Ascending aorta (tissue), 2 donors: ENCODE data around the gene CISTR. TPM values are rescaled to one million over a fixed set of nuclear protein-coding genes. Genes with fewer than 3 reads are reported as not detected.

ENCODE experiments used
- DNase-seq, 2 donors: peaks; one replicate each; pipeline ENCODE4 v3.0.0-alpha.2; 2019; ENCODE audit warnings: low spot score in 2 of 2
- H3K27ac ChIP-seq, 2 donors: fragments of 200-600 bp; sonication (generic); one replicate each; pipeline ENCODE4 v1.5.1; 2016 to 2017; ENCODE audit warnings: mild to moderate bottlenecking in 1 of 2
- H3K27me3 ChIP-seq: fragments of 200-600 bp; sonication (generic); one replicate; pipeline ENCODE4 v1.5.1; 2017
- H3K36me3 ChIP-seq, 2 donors: fragments of 200-600 bp; sonication (generic); one replicate each; pipeline ENCODE4 v1.5.1; 2016
- H3K4me1 ChIP-seq, 2 donors: fragments of 200-600 bp; sonication (generic); one replicate each; pipeline ENCODE4 v1.5.1; 2016 to 2017; ENCODE audit warnings: mild to moderate bottlenecking in 1 of 2
- H3K4me3 ChIP-seq, 2 donors: fragments of 200-600 bp; sonication (generic); one replicate each; pipeline ENCODE4 v1.5.1; 2016 to 2017; ENCODE audit warnings: mild to moderate bottlenecking in 1 of 2
- H3K9me3 ChIP-seq, 2 donors: fragments of 200-600 bp; sonication (generic); one replicate each; pipeline ENCODE4 v1.5.1; 2016
- intact Hi-C: fragments of 100-400 bp; cut with DNase I; formaldehyde crosslinking; loops from one replicate; pipeline ENCODE4 v1.15.1; 2023
- total RNA-seq: library from RNA; depleted of rRNA; stranded (reverse); fragments of >200 nt; gene quantifications from one replicate; pipeline ENCODE4 v1.1.0, GENCODE V29; 2016
- TF ChIP-seq, protein P1 (sequence below), 3 experiments: fragments of 200-600 bp in 2 of 3; fragments of 450-650 bp in 1 of 3; sonication (generic) in 2 of 3; IDR thresholded peaks; one replicate each; pipeline ENCODE4 v1.5.1; 2016 to 2019; ENCODE audit warnings: antibody characterized with exemption in 3 of 3, mild to moderate bottlenecking in 1 of 3, moderate library complexity in 1 of 3

The CISTR gene
- total RNA-seq, 1 donor from 2014 or later = not detected

DNA sequence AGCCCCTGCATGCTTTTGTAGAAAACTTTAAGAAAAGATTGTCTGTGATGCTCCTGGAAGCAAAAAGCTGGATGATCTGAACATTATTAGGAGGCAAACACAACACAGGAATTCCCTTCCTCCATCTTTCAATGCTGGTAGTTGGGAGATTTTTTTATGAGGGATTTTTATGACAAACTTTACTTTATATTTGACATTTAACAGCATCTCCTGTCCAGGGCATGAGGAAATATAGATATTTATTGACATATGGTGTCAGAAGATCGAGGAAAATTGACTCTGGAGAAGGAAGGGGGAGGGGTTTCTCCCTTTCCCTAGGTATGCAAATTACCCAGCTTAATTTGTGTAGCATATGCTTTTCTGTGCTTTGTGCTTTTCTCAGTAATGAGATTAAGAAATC lies 37.8 kb upstream of the CISTR start:
- Histone ChIP-seq H3K4me3 (no peak overlapping the region), H3K4me1 (no peaks in the 10 kb centered on the region), H3K27me3 (no peaks in the 10 kb centered on the region), H3K27ac (no peak overlapping the region), H3K9me3 (no peaks in the 10 kb centered on the region), H3K36me3 (no peaks in the 10 kb centered on the region)
- intact Hi-C loops = no loop called here
- DNase-seq = no peak
- TF ChIP-seq, protein P1, sequence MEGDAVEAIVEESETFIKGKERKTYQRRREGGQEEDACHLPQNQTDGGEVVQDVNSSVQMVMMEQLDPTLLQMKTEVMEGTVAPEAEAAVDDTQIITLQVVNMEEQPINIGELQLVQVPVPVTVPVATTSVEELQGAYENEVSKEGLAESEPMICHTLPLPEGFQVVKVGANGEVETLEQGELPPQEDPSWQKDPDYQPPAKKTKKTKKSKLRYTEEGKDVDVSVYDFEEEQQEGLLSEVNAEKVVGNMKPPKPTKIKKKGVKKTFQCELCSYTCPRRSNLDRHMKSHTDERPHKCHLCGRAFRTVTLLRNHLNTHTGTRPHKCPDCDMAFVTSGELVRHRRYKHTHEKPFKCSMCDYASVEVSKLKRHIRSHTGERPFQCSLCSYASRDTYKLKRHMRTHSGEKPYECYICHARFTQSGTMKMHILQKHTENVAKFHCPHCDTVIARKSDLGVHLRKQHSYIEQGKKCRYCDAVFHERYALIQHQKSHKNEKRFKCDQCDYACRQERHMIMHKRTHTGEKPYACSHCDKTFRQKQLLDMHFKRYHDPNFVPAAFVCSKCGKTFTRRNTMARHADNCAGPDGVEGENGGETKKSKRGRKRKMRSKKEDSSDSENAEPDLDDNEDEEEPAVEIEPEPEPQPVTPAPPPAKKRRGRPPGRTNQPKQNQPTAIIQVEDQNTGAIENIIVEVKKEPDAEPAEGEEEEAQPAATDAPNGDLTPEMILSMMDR (IDR thresholded peaks at IDR 0.05) = no peak

DNA sequence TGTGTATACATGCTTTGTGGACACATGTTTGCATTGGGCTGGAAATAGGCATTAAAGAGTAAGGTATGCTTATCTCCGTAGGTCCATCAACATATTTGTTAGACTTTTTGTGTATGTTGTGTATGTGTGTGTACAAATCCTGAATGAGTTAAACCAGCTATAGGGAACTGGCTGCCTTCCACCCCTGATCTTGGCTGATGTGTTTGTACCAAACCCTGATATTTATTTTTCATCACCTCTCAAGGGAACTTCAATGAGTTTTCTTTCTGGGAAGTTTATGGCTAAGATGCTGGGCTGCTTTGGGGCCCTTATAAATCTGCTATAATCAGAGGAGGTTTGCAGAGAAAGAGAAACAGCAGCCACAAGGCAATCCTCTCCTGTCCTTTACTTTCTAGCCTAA lies 37.1 kb upstream of the CISTR start:
- no peaks in the 10 kb centered on the region for H3K27me3 ChIP-seq
- intact Hi-C loops = no loop called here

DNA sequence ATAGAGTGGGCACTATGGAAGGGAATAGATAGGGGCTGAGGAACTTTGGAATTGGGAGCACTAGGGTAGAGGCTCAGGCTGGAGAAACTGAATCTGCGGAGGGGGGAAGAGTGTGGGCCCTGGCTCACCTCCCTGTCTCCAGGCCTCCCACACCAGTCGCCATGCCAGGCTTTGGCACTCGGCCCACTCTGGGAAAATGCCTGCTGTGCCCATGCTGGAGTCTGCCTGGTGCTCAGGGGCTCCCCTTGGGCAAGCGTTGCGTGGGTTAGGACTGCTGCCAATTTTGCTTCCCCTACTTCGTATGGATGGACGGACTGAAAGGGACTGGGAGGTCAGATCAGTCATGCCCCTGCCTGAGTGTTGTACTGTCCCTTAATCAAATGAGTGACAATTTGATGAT lies 34.6 kb upstream of the CISTR start:
- no peak overlapping the region for H3K27ac ChIP-seq
- DNase-seq = no peak
- intact Hi-C loops = no loop called here
- H3K27me3 ChIP-seq = no peaks in the 10 kb centered on the region
- TF ChIP-seq, protein P1 (IDR thresholded peaks at IDR 0.05) = no peak
- H3K9me3 ChIP-seq = no peaks in the 10 kb centered on the region
- no peaks in the 10 kb centered on the region for H3K36me3 ChIP-seq
- no peak overlapping the region for H3K4me3 ChIP-seq
- no peaks in the 10 kb centered on the region for H3K4me1 ChIP-seq

More for the DNA sequence above, 37.1 kb upstream of the CISTR start:
- TF ChIP-seq, protein P1 (IDR thresholded peaks at IDR 0.05) = no peak
- no peak overlapping the region for H3K27ac ChIP-seq
- no peaks in the 10 kb centered on the region for H3K9me3 ChIP-seq
- no peaks in the 10 kb centered on the region for H3K36me3 ChIP-seq
- DNase-seq = no peak
- no peak overlapping the region for H3K4me3 ChIP-seq
- H3K4me1 ChIP-seq = no peaks in the 10 kb centered on the region

DNA sequence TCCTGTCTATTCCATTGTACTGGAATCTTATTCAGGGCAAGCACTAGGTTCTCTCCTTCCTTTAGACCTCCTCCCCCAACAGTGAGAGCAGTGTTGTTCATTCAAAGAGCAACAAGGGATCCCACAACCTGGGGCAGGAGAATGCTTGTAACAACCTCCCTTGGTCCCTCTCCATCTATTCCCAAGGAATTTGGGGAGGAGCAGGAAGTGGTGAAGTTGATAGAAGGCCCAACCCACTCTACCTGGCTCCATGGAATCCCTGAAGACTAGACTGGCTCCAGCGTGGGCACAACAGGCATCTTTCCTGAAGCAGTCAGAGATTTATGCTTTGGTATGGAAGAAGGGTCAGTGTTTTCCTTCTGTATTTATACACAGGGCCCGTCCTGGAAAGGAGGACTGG lies 33.4 kb upstream of the CISTR start:
- TF ChIP-seq, protein P1 (IDR thresholded peaks at IDR 0.05) = no peak
- H3K4me1 ChIP-seq = no peaks in the 10 kb centered on the region

DNA sequence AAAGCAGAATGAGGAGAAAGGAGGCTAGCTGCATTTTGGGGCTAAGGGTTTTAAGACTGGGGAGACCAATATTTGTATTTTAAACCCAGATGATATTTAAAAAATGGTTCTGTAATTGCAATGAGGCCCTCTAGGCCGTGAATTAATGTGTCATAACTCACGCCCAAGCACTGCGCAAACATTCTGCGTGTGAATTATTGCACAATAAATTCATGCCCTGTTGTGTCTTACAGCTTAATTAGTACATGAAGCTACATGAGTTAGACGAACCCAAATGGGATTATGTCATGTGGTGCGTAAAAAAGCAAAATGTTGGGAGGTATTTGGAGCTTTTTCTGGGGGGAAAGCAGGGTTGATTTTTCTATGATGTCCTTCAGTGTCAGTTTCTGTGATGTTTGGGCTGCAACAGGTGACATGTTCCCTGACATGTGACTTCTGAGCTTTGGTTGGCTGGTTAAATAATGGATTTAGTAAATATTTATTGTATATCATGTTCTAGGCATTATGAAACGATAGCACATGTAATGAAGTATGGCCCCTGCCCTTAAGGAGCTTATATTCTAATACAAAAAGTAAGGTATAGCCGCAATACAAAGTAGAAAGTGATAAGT lies 30.4 kb upstream of the CISTR start:
- H3K27ac ChIP-seq = no peak overlapping the region
- H3K4me3 ChIP-seq = no peak overlapping the region
- no peaks in the 10 kb centered on the region for H3K27me3 ChIP-seq
- H3K9me3 ChIP-seq = no peaks in the 10 kb centered on the region
- DNase-seq = no peak
- intact Hi-C loops = no loop called here
- no peaks in the 10 kb centered on the region for H3K36me3 ChIP-seq
- TF ChIP-seq, protein P1 (IDR thresholded peaks at IDR 0.05) = no peak
- H3K4me1 ChIP-seq = no peaks in the 10 kb centered on the region

More for the DNA sequence above, 33.4 kb upstream of the CISTR start:
- intact Hi-C loops = no loop called here
- no peak overlapping the region for H3K27ac ChIP-seq
- H3K4me3 ChIP-seq = no peak overlapping the region
- H3K36me3 ChIP-seq = no peaks in the 10 kb centered on the region
- no peaks in the 10 kb centered on the region for H3K27me3 ChIP-seq
- no peak for DNase-seq
- no peaks in the 10 kb centered on the region for H3K9me3 ChIP-seq
